ENCODE data around the gene ADD2.

ADD2 gene

GRCh38 chr2:70671092-70671675, 96.8 kb downstream of the ADD2 start:
- no peaks in the 10 kb centered on the region for H3K36me3 ChIP-seq (ENCODE audit: control insufficient read depth in 1 of 2, insufficient read depth in 2 of 2, low read depth in 1 of 2, low read length in 2 of 2)
- H2BK120ac ChIP-seq (ENCODE audit: low read depth, low read length), result no peak overlapping the region
- no peak overlapping the region for H2AFZ ChIP-seq (ENCODE audit: low read depth, low read length)
- no peak overlapping the region for H2AK5ac ChIP-seq (ENCODE audit: low read length, severe bottlenecking)
- no peaks in the 10 kb centered on the region for H3K79me1 ChIP-seq (replicated peaks; ENCODE audit: low read length, poor library complexity, severe bottlenecking)
- H3K27me3 ChIP-seq (ENCODE audit: control insufficient read depth in 1 of 2, insufficient read depth in 1 of 2, low read length in 2 of 2), result peaks cover 14 to 20% of the 10 kb centered on the region in 2 experiments
- no peak overlapping the region for H3K4me2 ChIP-seq (ENCODE audit: low read length, poor library complexity, severe bottlenecking)
- 77% methylated on average over 6 of the region's 7 CpGs for WGBS
- no peak overlapping the region for H3K4ac ChIP-seq (ENCODE audit: low read depth in 1 of 2, low read length in 2 of 2)
- no peak overlapping the region for H4K8ac ChIP-seq (ENCODE audit: low read length)
- H3K18ac ChIP-seq (ENCODE audit: low read depth in 1 of 2, low read length in 2 of 2), result no peak overlapping the region
- H3K9me3 ChIP-seq (ENCODE audit: control insufficient read depth, low read length), result no peaks in the 10 kb centered on the region
- no peak for DNase-seq
- H4K91ac ChIP-seq (ENCODE audit: low read length), result no peak overlapping the region
- no peak overlapping the region for H3K23ac ChIP-seq (ENCODE audit: low read length in 2 of 2)
- no peak overlapping the region for H2BK12ac ChIP-seq (ENCODE audit: low read length in 2 of 2)
- no peaks in the 10 kb centered on the region for H3K4me1 ChIP-seq (ENCODE audit: control insufficient read depth, insufficient read depth, low read depth, low read length)
- no peak overlapping the region for H3K27ac ChIP-seq (ENCODE audit: low read length, poor library complexity, severe bottlenecking)
- H3K4me3 ChIP-seq (ENCODE audit: insufficient read depth in 1 of 2, low read depth in 1 of 2, low read length in 2 of 2), result no peak overlapping the region
- no peak overlapping the region for H2BK5ac ChIP-seq (ENCODE audit: low read depth, low read length, poor library complexity, severe bottlenecking)
- H3K14ac ChIP-seq (ENCODE audit: low read length in 2 of 2), result no peak overlapping the region
- no peak overlapping the region for H2BK15ac ChIP-seq (ENCODE audit: low read depth, poor library complexity, severe bottlenecking)
- H3K9ac ChIP-seq (ENCODE audit: low read length), result no peak overlapping the region

GRCh38 chr2:70670626-70671025, 97.4 kb downstream of the ADD2 start:
- H3K27me3 ChIP-seq (ENCODE audit: control insufficient read depth in 1 of 2, insufficient read depth in 1 of 2, low read length in 2 of 2), result peaks cover 14 to 20% of the 10 kb centered on the region in 2 experiments
- no peak overlapping the region for H3K9ac ChIP-seq (ENCODE audit: low read length)
- H2AFZ ChIP-seq (ENCODE audit: low read depth, low read length), result no peak overlapping the region
- H3K4me1 ChIP-seq (ENCODE audit: control insufficient read depth, insufficient read depth, low read depth, low read length), result no peaks in the 10 kb centered on the region
- no peak overlapping the region for H2BK120ac ChIP-seq (ENCODE audit: low read depth, low read length)
- H3K23ac ChIP-seq (ENCODE audit: low read length in 2 of 2), result no peak overlapping the region
- H2BK15ac ChIP-seq (ENCODE audit: low read depth, poor library complexity, severe bottlenecking), result no peak overlapping the region
- peak overlapping the region; percentile 59 for H4K91ac ChIP-seq (ENCODE audit: low read length)
- no peak overlapping the region for H3K18ac ChIP-seq (ENCODE audit: low read depth in 1 of 2, low read length in 2 of 2)
- H3K4ac ChIP-seq (ENCODE audit: low read depth in 1 of 2, low read length in 2 of 2), result no peak overlapping the region
- no CpG with 5 or more reads among the region's 3 CpGs for WGBS
- no peaks in the 10 kb centered on the region for H3K79me1 ChIP-seq (replicated peaks; ENCODE audit: low read length, poor library complexity, severe bottlenecking)
- DNase-seq, result no peak
- H4K8ac ChIP-seq (ENCODE audit: low read length), result no peak overlapping the region
- H3K4me3 ChIP-seq (ENCODE audit: insufficient read depth in 1 of 2, low read depth in 1 of 2, low read length in 2 of 2), result no peak overlapping the region
- H2BK12ac ChIP-seq (ENCODE audit: low read length in 2 of 2), result no peak overlapping the region
- no peaks in the 10 kb centered on the region for H3K36me3 ChIP-seq (ENCODE audit: control insufficient read depth in 1 of 2, insufficient read depth in 2 of 2, low read depth in 1 of 2, low read length in 2 of 2)
- H2AK5ac ChIP-seq (ENCODE audit: low read length, severe bottlenecking), result no peak overlapping the region
- H3K14ac ChIP-seq (ENCODE audit: low read length in 2 of 2), result peak overlapping the region in 1 of 2 experiments; percentile 31
- H3K27ac ChIP-seq (ENCODE audit: low read length, poor library complexity, severe bottlenecking), result no peak overlapping the region
- no peaks in the 10 kb centered on the region for H3K9me3 ChIP-seq (ENCODE audit: control insufficient read depth, low read length)
- no peak overlapping the region for H2BK5ac ChIP-seq (ENCODE audit: low read depth, low read length, poor library complexity, severe bottlenecking)
- no peak overlapping the region for H3K4me2 ChIP-seq (ENCODE audit: low read length, poor library complexity, severe bottlenecking)

- Histone ChIP-seq H3K4me3 (ENCODE audit: insufficient read depth in 1 of 2, low read depth in 1 of 2, low read length in 2 of 2) (no peak overlapping the region), H3K9me3 (ENCODE audit: control insufficient read depth, low read length) (no peaks in the 10 kb centered on the region), H3K4me1 (ENCODE audit: control insufficient read depth, insufficient read depth, low read depth, low read length) (no peaks in the 10 kb centered on the region), H2AFZ (ENCODE audit: low read depth, low read length) (no peak overlapping the region), H3K14ac (ENCODE audit: low read length in 2 of 2) (peak overlapping the region in 1 of 2 experiments; percentile 31), H2BK12ac (ENCODE audit: low read length in 2 of 2) (no peak overlapping the region), H3K4ac (ENCODE audit: low read depth in 1 of 2, low read length in 2 of 2) (no peak overlapping the region), H3K36me3 (ENCODE audit: control insufficient read depth in 1 of 2, insufficient read depth in 2 of 2, low read depth in 1 of 2, low read length in 2 of 2) (no peaks in the 10 kb centered on the region), H2BK15ac (ENCODE audit: low read depth, poor library complexity, severe bottlenecking) (no peak overlapping the region), H2BK120ac (ENCODE audit: low read depth, low read length) (no peak overlapping the region), H3K27me3 (ENCODE audit: control insufficient read depth in 1 of 2, insufficient read depth in 1 of 2, low read length in 2 of 2) (peaks cover 16 to 18% of the 10 kb centered on the region in 2 experiments), H4K8ac (ENCODE audit: low read length) (no peak overlapping the region), H4K91ac (ENCODE audit: low read length) (no peak overlapping the region), H2AK5ac (ENCODE audit: low read length, severe bottlenecking) (no peak overlapping the region), H2BK5ac (ENCODE audit: low read depth, low read length, poor library complexity, severe bottlenecking) (no peak overlapping the region), H3K9ac (ENCODE audit: low read length) (no peak overlapping the region), H3K4me2 (ENCODE audit: low read length, poor library complexity, severe bottlenecking) (no peak overlapping the region), H3K18ac (ENCODE audit: low read depth in 1 of 2, low read length in 2 of 2) (no peak overlapping the region), H3K23ac (ENCODE audit: low read length in 2 of 2) (no peak overlapping the region), H3K79me1 (replicated peaks; ENCODE audit: low read length, poor library complexity, severe bottlenecking) (no peaks in the 10 kb centered on the region), H3K27ac (ENCODE audit: low read length, poor library complexity, severe bottlenecking) (no peak overlapping the region)
- 89% methylated on average over 1 of the region's 1 CpG for WGBS
- DNase-seq, result no peak
Measured at GRCh38 chr2:70670202-70670601, 97.8 kb downstream of the ADD2 start.

GRCh38 chr2:70668911-70669310, 99.1 kb downstream of the ADD2 start:
- no peak overlapping the region for H4K8ac ChIP-seq (ENCODE audit: low read length)
- no peaks in the 10 kb centered on the region for H3K79me1 ChIP-seq (replicated peaks; ENCODE audit: low read length, poor library complexity, severe bottlenecking)
- no peak overlapping the region for H2BK12ac ChIP-seq (ENCODE audit: low read length in 2 of 2)
- H3K23ac ChIP-seq (ENCODE audit: low read length in 2 of 2), result no peak overlapping the region
- no peak overlapping the region for H3K4me2 ChIP-seq (ENCODE audit: low read length, poor library complexity, severe bottlenecking)
- H3K27me3 ChIP-seq (ENCODE audit: control insufficient read depth in 1 of 2, insufficient read depth in 1 of 2, low read length in 2 of 2), result peaks cover 10 to 19% of the 10 kb centered on the region in 2 experiments
- no peak overlapping the region for H2AFZ ChIP-seq (ENCODE audit: low read depth, low read length)
- H3K36me3 ChIP-seq (ENCODE audit: control insufficient read depth in 1 of 2, insufficient read depth in 2 of 2, low read depth in 1 of 2, low read length in 2 of 2), result no peaks in the 10 kb centered on the region
- H4K91ac ChIP-seq (ENCODE audit: low read length), result no peak overlapping the region
- H3K4me1 ChIP-seq (ENCODE audit: control insufficient read depth, insufficient read depth, low read depth, low read length), result no peaks in the 10 kb centered on the region
- no peak overlapping the region for H3K9ac ChIP-seq (ENCODE audit: low read length)
- no peak overlapping the region for H3K27ac ChIP-seq (ENCODE audit: low read length, poor library complexity, severe bottlenecking)
- no peak overlapping the region for H2AK5ac ChIP-seq (ENCODE audit: low read length, severe bottlenecking)
- no peak overlapping the region for H3K4ac ChIP-seq (ENCODE audit: low read depth in 1 of 2, low read length in 2 of 2)
- WGBS, result 69% methylated on average over 4 of the region's 4 CpGs
- H3K9me3 ChIP-seq (ENCODE audit: control insufficient read depth, low read length), result no peaks in the 10 kb centered on the region
- no peak overlapping the region for H2BK15ac ChIP-seq (ENCODE audit: low read depth, poor library complexity, severe bottlenecking)
- H2BK120ac ChIP-seq (ENCODE audit: low read depth, low read length), result no peak overlapping the region
- H2BK5ac ChIP-seq (ENCODE audit: low read depth, low read length, poor library complexity, severe bottlenecking), result no peak overlapping the region
- no peak for DNase-seq
- no peak overlapping the region for H3K18ac ChIP-seq (ENCODE audit: low read depth in 1 of 2, low read length in 2 of 2)
- no peak overlapping the region for H3K14ac ChIP-seq (ENCODE audit: low read length in 2 of 2)
- H3K4me3 ChIP-seq (ENCODE audit: insufficient read depth in 1 of 2, low read depth in 1 of 2, low read length in 2 of 2), result no peak overlapping the region

All from mesenchymal stem cell (in vitro differentiated cells and primary cell).